Left kidney (tissue), 1 donor: ENCODE measurements around the gene IGSF9B. TPM values are rescaled to one million over a fixed set of nuclear protein-coding genes. Genes with fewer than 3 reads are reported as not detected.

ENCODE experiments used
- polyA plus RNA-seq: library from polyadenylated mRNA; unstranded; fragments of 120-200 nt; gene quantifications from one replicate; pipeline ENCODE4 v1.2.1, GENCODE V29; 2013; ENCODE audit not compliant: insufficient read length

IGSF9B gene
- polyA plus RNA-seq, 1 donor = 8.3 TPM

Other genes with a start within 250 kb of the IGSF9B start
- gene SPATA19, start 111.5 kb downstream of the IGSF9B start, polyA plus RNA-seq = not detected
- gene JAM3, start 112.1 kb upstream of the IGSF9B start, polyA plus RNA-seq = 59.3 TPM